ENCODE data around the gene TIMD4. TPM values are rescaled to one million over a fixed set of nuclear protein-coding genes. Genes with fewer than 3 reads are reported as not detected.
"Not testable (repeated sequence)": the region's sequence is repeated elsewhere in the genome, so short reads cannot be mapped to it uniquely, and the experiment has no call there.

TIMD4 gene
- total and polyA plus RNA-seq, 9 donors: 0.07 to 0.67 TPM; not detected in 7

- intact Hi-C loops (cut with DNase I): no loop called here
- DNase-seq: no peak
- WGBS, 3 donors: 68 to 80% (median 80%) methylated on average over 3 of the region's 3 CpGs
- no peak overlapping the region for H3K27ac ChIP-seq
- no peaks in the 10 kb centered on the region for H3K4me1 ChIP-seq (ENCODE audit: insufficient read depth)
- no peak overlapping the region for H3K4me3 ChIP-seq
- H3K36me3 ChIP-seq: no peaks in the 10 kb centered on the region
- no peaks in the 10 kb centered on the region for H3K9me3 ChIP-seq
- H3K27me3 ChIP-seq: no peaks in the 10 kb centered on the region
- TF ChIP-seq CTCF (IDR thresholded peaks at IDR 0.05): no peak
- TF ChIP-seq EP300 (IDR thresholded peaks at IDR 0.05): no peak
- no peak for TF ChIP-seq POLR2A (IDR thresholded peaks at IDR 0.05)
Observed at GRCh38 chr5:156971415-156971814, 8.4 kb upstream of the TIMD4 start.

DNA sequence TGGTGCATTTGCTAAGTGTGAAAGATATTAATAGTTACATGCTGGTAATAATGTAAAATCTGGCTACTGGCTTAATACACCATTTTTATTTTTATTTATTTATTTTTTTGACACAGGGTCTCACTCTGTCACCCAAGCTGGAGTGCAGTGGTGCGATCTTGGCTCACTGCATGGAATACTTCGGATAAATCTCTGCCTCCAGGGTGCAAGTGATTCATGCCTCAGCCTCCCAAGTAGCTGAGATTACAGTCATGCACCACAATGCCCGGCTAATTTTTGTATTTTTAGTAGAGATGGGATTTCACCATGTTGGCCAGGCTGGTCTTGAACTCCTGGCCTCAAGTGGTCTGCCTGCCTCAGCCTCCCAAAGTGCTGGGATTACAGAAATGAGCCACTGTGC, 4.4 kb upstream of the TIMD4 start:
- H3K27me3 ChIP-seq; H3K4me3 ChIP-seq; intact Hi-C loops (cut with DNase I); H3K4me1 ChIP-seq (ENCODE audit: insufficient read depth); DNase-seq; H3K27ac ChIP-seq; H3K9me3 ChIP-seq; H3K36me3 ChIP-seq: not testable (repeated sequence)
- 87 to 92% (median 91%) methylated on average over 3 of the region's 3 CpGs for WGBS, 3 donors

DNA sequence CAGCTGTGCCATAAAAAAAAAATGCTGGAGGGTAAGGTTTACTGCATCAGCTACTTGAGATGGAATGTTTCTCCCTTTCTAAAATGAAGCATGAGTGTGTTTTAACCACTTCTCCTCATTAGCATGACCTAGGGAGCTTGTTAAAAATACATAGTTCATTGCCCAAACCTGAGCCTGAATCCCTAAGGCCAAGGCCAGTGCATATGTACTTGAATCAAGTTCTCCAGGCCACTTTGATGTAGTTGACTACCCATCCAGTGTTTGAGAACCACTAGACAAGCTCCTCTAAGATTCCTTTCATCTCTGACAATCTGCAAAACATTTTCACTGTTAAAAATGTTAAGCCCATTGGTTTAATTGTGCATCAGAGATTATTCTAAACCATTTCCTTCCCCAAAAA, 6.7 kb downstream of the TIMD4 start:
- Histone ChIP-seq H3K4me3 (no peak overlapping the region), H3K9me3 (no peaks in the 10 kb centered on the region), H3K4me1 (ENCODE audit: insufficient read depth) (no peaks in the 10 kb centered on the region), H3K36me3 (no peaks in the 10 kb centered on the region), H3K27me3 (no peaks in the 10 kb centered on the region), H3K27ac (no peak overlapping the region)
- intact Hi-C loops (cut with DNase I): no loop called here
- no peak for TF ChIP-seq POLR2A (IDR thresholded peaks at IDR 0.05)
- TF ChIP-seq CTCF (IDR thresholded peaks at IDR 0.05): no peak
- no peak for TF ChIP-seq EP300 (IDR thresholded peaks at IDR 0.05)
- DNase-seq: no peak

DNA sequence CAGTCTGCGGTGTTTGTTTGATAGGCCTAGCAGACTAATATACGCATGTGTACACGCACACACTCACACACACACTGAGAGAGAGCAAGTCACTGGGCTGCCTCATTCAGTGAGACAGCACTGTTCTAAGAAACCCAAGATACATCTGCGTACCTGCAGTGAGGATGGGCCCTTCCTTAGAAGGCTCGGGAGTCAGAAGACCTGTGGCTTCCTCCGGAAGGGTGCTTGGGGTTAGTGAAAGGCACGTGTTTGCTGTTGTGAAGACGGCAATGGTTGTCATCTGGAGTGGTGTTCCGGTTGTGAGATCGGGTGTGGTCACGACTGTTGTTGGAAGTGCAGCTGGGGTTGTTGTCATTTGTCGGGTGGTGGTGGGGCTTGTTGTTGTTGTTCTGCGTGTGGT, 11.7 kb downstream of the TIMD4 start:
- Histone ChIP-seq H3K27ac (no peak overlapping the region), H3K4me3 (no peak overlapping the region), H3K36me3 (no peaks in the 10 kb centered on the region), H3K9me3 (no peaks in the 10 kb centered on the region), H3K4me1 (ENCODE audit: insufficient read depth) (no peaks in the 10 kb centered on the region), H3K27me3 (no peaks in the 10 kb centered on the region)
- no peak for TF ChIP-seq POLR2A (IDR thresholded peaks at IDR 0.05)
- TF ChIP-seq EP300 (IDR thresholded peaks at IDR 0.05): no peak
- TF ChIP-seq CTCF (IDR thresholded peaks at IDR 0.05): no peak
- WGBS, 3 donors: 93 to 94% (median 93%) methylated on average over 13 of the region's 13 CpGs
- no peak for DNase-seq
- intact Hi-C loops (cut with DNase I): no loop called here

- Histone ChIP-seq H3K9me3 (no peaks in the 10 kb centered on the region), H3K4me3 (no peak overlapping the region), H3K27ac (no peak overlapping the region), H3K36me3 (no peaks in the 10 kb centered on the region), H3K4me1 (ENCODE audit: insufficient read depth) (no peaks in the 10 kb centered on the region), H3K27me3 (no peaks in the 10 kb centered on the region)
- no peak for DNase-seq
- intact Hi-C loops (cut with DNase I): no loop called here
- TF ChIP-seq POLR2A (IDR thresholded peaks at IDR 0.05) (no peak), EP300 (IDR thresholded peaks at IDR 0.05) (no peak), CTCF (IDR thresholded peaks at IDR 0.05) (no peak)
- 65 to 80% (median 65%) methylated on average over 3 of the region's 3 CpGs for WGBS, 3 donors
Observed at GRCh38 chr5:156950716-156951115, 12.3 kb downstream of the TIMD4 start.

Measured in ovary (tissue), 9 donors.